Upper lobe of right lung (tissue), 1 donor: ENCODE measurements around the gene EFS. TPM values are rescaled to one million over a fixed set of nuclear protein-coding genes. Genes with fewer than 3 reads are reported as not detected.
A peak's percentile ranks its signal among the peaks of the same experiment; 100 is the strongest.

Experiments used
- ATAC-seq: fragments of 200-7000 bp; cut with Tn5 transposase; one replicate; pipeline ENCODE4 v1.9.1; 2020; ENCODE audit warnings: mild to moderate bottlenecking, moderate library complexity
- DNase-seq: peaks from one replicate; pipeline ENCODE4 v3.0.0-alpha.2; 2020
- H3K27ac ChIP-seq: fragments of 200-600 bp; one replicate; pipeline ENCODE4 v1.8.0; 2022
- H3K27me3 ChIP-seq: fragments of 200-600 bp; one replicate; pipeline ENCODE4 v1.8.0; 2022; ENCODE audit warnings: mild to moderate bottlenecking
- H3K36me3 ChIP-seq: fragments of 200-600 bp; one replicate; pipeline ENCODE4 v1.8.0; 2022
- H3K4me1 ChIP-seq: fragments of 200-600 bp; one replicate; pipeline ENCODE4 v1.8.0; 2022
- H3K4me3 ChIP-seq: fragments of 200-600 bp; one replicate; pipeline ENCODE4 v1.8.0; 2022; ENCODE audit warnings: mild to moderate bottlenecking
- H3K9me3 ChIP-seq: fragments of 200-600 bp; one replicate; pipeline ENCODE4 v1.8.0; 2022
- CTCF ChIP-seq: fragments of 200-600 bp; IDR thresholded peaks from one replicate; pipeline ENCODE4 v1.8.0; 2022; ENCODE audit warnings: antibody characterized with exemption
- intact Hi-C: fragments of 100-400 bp; cut with DNase I; formaldehyde crosslinking; loops from one replicate; pipeline ENCODE4 v1.11.0; 2022
- total RNA-seq: library from RNA; stranded (reverse); fragmentation: NEBNext Ultra II Directional; extraction: Animal tissue kit (Norgen Biotek cat#: 25700); gene quantifications from one replicate; pipeline ENCODE4 v1.2.1, GENCODE V29; 2021
- donor health status: DM: no; HTN: yes; CAD: no; lungs with severe emphysema.

The EFS gene
- total RNA-seq, 1 donor from 2014 or later: 10.4 TPM

DNA sequence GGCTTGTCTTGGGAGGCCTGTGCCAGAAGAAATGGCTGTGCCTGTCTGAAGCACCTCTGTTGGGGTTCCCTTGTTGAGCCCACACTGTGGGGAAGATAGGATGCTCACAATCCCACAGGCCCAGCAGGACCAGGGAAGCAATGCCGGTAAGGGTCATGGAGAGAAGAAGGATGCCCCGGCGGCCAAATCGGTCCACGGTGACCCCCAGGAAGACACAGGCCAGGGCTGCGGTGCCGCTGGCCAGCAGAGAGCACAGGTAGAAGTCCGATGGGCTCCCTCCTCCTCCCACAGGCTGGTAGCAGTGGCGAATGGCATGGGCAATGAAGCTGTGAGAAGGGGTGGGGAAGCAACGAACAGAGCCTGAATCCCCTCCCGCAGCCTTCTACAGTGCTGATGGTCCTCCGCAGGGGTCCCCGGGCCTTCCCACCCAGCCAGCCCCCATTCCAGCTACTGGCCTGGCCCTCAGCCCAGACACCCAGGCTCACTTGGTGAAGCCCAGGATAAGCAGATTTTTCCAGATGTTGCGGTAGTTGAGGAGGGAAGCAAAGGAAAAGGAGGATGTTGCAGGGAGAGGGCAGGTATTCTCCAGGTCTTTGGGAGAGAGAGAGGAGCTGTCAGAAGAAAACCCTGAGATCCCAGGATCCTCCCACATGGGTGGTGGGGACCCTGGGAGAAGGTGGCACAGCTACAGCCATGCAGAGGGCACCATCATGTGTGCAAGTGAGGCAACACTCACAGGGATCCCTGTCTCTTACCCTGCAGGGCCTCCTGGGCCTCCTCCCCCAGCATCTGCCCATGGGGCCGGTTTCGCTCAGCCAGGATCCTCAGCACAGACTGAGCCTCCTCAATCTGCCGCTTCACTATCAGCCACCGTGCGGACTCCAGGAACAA lies 17.3 kb downstream of the EFS start:
- H3K4me3 ChIP-seq: no peak overlapping the region
- no peaks in the 10 kb centered on the region for H3K36me3 ChIP-seq
- H3K27me3 ChIP-seq: peaks cover 18% of the 10 kb centered on the region
- DNase-seq (no peak), ATAC-seq (no peak)
- no peak overlapping the region for H3K27ac ChIP-seq
- no peak for TF ChIP-seq CTCF
- peaks cover 7% of the 10 kb centered on the region for H3K4me1 ChIP-seq
- H3K9me3 ChIP-seq: no peaks in the 10 kb centered on the region
- intact Hi-C loops: no loop called here

DNA sequence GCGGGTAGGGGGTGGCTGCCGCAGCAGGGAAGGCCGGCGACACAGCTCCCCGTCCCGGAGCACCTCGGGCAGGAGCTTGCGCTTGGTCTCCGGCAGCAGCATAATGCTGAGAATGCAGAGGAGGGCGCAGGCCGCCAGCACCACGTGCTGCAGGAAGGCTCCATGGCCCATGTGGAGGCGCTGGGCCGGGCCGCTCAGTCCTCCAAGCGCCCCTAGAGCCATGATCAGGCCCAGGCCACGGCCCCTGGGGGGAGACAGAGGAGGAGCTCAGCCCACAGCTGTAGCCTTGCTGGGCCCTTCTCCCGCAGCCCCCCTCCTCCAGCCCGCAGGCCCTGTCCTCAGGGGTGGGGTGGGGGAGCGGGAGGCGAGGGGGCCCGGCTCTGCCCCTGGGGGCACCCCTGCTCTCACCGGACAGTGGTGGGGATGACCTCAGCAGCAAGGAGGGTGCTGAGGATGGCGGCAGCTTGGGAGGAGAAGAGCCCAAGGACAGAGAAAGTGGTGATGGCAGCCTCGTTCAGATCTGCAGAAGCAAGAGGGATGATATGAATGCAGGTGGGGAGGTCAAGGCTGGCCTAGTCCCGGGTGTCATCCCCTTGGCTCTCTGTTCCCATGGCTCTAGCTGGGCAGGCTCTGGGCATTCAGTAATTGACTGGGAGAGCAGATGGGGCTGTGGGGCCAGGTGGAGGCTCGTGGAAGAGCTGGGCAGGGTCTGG lies 18.1 kb downstream of the EFS start:
- no peak for TF ChIP-seq CTCF
- peak; percentile 6 for ATAC-seq
- Histone ChIP-seq H3K27ac (no peak overlapping the region), H3K4me1 (peaks cover 4% of the 10 kb centered on the region), H3K4me3 (no peak overlapping the region), H3K36me3 (no peaks in the 10 kb centered on the region), H3K9me3 (no peaks in the 10 kb centered on the region), H3K27me3 (peaks cover 12% of the 10 kb centered on the region)
- DNase-seq: no peak
- intact Hi-C loops: no loop called here

- Histone ChIP-seq H3K4me3 (no peak overlapping the region), H3K27me3 (peaks cover 5% of the 10 kb centered on the region), H3K9me3 (no peaks in the 10 kb centered on the region), H3K36me3 (no peaks in the 10 kb centered on the region), H3K27ac (no peak overlapping the region), H3K4me1 (no peaks in the 10 kb centered on the region)
- no peak for TF ChIP-seq CTCF
- ATAC-seq (peak; percentile 20), DNase-seq (no peak)
- intact Hi-C loops: no loop called here
Measured at GRCh38 chr14:23345987-23346692, 18.8 kb downstream of the EFS start.

GRCh38 chr14:23344481-23344880 lies 20.5 kb downstream of the EFS start:
- Histone ChIP-seq H3K36me3 (no peaks in the 10 kb centered on the region), H3K27ac (no peak overlapping the region), H3K27me3 (peaks cover 4% of the 10 kb centered on the region), H3K4me3 (no peak overlapping the region), H3K4me1 (no peaks in the 10 kb centered on the region), H3K9me3 (no peaks in the 10 kb centered on the region)
- intact Hi-C loops: no loop called here
- ATAC-seq (no peak), DNase-seq (no peak)
- TF ChIP-seq CTCF: no peak

GRCh38 chr14:23339506-23340268 lies 25.3 kb downstream of the EFS start:
- TF ChIP-seq CTCF: no peak
- intact Hi-C loops: no loop called here
- DNase-seq: no peak

More at GRCh38 chr14:23339506-23340268, 25.3 kb downstream of the EFS start:
- Histone ChIP-seq H3K4me3 (no peak overlapping the region), H3K9me3 (no peaks in the 10 kb centered on the region), H3K4me1 (no peaks in the 10 kb centered on the region), H3K27ac (no peak overlapping the region), H3K36me3 (no peaks in the 10 kb centered on the region), H3K27me3 (peaks cover 4% of the 10 kb centered on the region)
- no peak for ATAC-seq
